H1 (cell line): Measurements from ENCODE around the gene GRID1. TPM values are rescaled to one million over a fixed set of nuclear protein-coding genes. Genes with fewer than 3 reads are reported as not detected.

Source experiments
- CTCF ChIA-PET: fragments of 300-600 bp; sonication (Branson Sonifier 250); formaldehyde crosslinking; loops from one replicate; lab custom pipeline; 2021; ENCODE audit not compliant: partially characterized antibody; lab: Charles Lee
- POLR2A ChIA-PET: fragments of 300-600 bp; sonication (Branson Sonifier 250); formaldehyde crosslinking; loops from one replicate; lab custom pipeline; 2021; ENCODE audit warnings: inconsistent platforms; ENCODE audit not compliant: partially characterized antibody; lab: Charles Lee
- DNase-seq, 2 experiments: peaks; one replicate each; pipeline versions ENCODE4 v3.0.0 to v3.0.0-alpha.2; 2010 to 2022; ENCODE audit warnings: low spot score in 2 of 2, low read depth in 1 of 2, mixed read lengths in 1 of 2
- FAIRE-seq: peaks from 2 replicates; lab custom pipeline; 2011; peaks lifted over from hg19 to GRCh38; lab: Jason Lieb, UNC
- H2AFZ ChIP-seq: 2 replicates; pipeline ENCODE4 v1.8.1; 2012; ENCODE audit warnings: low read length, inconsistent platforms
- H2AK5ac ChIP-seq: 2 replicates; pipeline ENCODE4 v1.6.1; 2013; ENCODE audit warnings: low read depth, low read length
- H2BK120ac ChIP-seq: replicated peaks from 2 replicates; pipeline ENCODE3; 2013; ENCODE audit warnings: low read depth, low read length, inconsistent platforms
- H2BK12ac ChIP-seq: 2 replicates; pipeline ENCODE4 v1.6.1; 2013; ENCODE audit warnings: low read depth, low read length
- H2BK15ac ChIP-seq: 2 replicates; pipeline ENCODE4 v1.6.1; 2013; ENCODE audit warnings: low read length
- H2BK20ac ChIP-seq: 2 replicates; pipeline ENCODE4 v1.6.1; 2013; ENCODE audit warnings: low read length
- H2BK5ac ChIP-seq: 2 replicates; pipeline ENCODE4 v1.6.1; 2013; ENCODE audit warnings: low read depth, low read length
- H3K14ac ChIP-seq: 2 replicates; pipeline ENCODE4 v1.6.1; 2013; ENCODE audit warnings: inconsistent platforms; ENCODE audit not compliant: insufficient read length
- H3K18ac ChIP-seq: 2 replicates; pipeline ENCODE4 v1.6.1; 2013; ENCODE audit warnings: low read length; ENCODE audit errors: extremely low read depth
- H3K23ac ChIP-seq: 2 replicates; pipeline ENCODE4 v1.6.1; 2013; ENCODE audit warnings: inconsistent platforms; ENCODE audit not compliant: insufficient read length
- H3K23me2 ChIP-seq: 2 replicates; pipeline ENCODE4 v1.6.1; 2013; ENCODE audit warnings: low read depth, low read length
- H3K27ac ChIP-seq: 2 replicates; pipeline ENCODE4 v1.6.1; 2011; ENCODE audit warnings: low read depth, low read length, inconsistent platforms
- H3K27me3 ChIP-seq, 4 experiments: replicated peaks in 1 of 4; 1 replicate in 1 of 4; 2 replicates in 3 of 4; pipeline versions ENCODE4 v1.6.1 to v1.8.1; 2011 to 2013; ENCODE audit warnings: low read length in 3 of 4, mild to moderate bottlenecking in 3 of 4, inconsistent platforms in 2 of 4, mixed read lengths in 2 of 4, moderate library complexity in 1 of 4; ENCODE audit not compliant: control insufficient read depth in 3 of 4, insufficient read depth in 3 of 4; ENCODE audit errors: extremely low read depth in 1 of 4
- H3K36me3 ChIP-seq, 4 experiments: 2 replicates each; pipeline versions ENCODE4 v1.6.1 to v1.8.1; 2011 to 2013; ENCODE audit warnings: mild to moderate bottlenecking in 4 of 4, low read length in 3 of 4, moderate library complexity in 2 of 4, control low read depth in 1 of 4, inconsistent platforms in 1 of 4; ENCODE audit not compliant: insufficient read depth in 4 of 4, control insufficient read depth in 2 of 4
- H3K4ac ChIP-seq: replicated peaks from 2 replicates; pipeline ENCODE3; 2013; ENCODE audit warnings: low read length, low read depth, mixed read lengths, inconsistent platforms; ENCODE audit not compliant: insufficient read length
- H3K4me1 ChIP-seq, 4 experiments: replicated peaks in 1 of 4; 1 replicate in 1 of 4; 2 replicates in 3 of 4; pipeline versions ENCODE4 v1.6.1 to v1.8.1; 2011 to 2013; ENCODE audit warnings: low read length in 3 of 4, inconsistent platforms in 2 of 4, mixed read lengths in 1 of 4; ENCODE audit not compliant: insufficient read depth in 4 of 4, control insufficient read depth in 3 of 4
- H3K4me2 ChIP-seq, 2 experiments: 2 replicates each; pipeline versions ENCODE4 v1.6.1 to v1.8.1; 2011 to 2013; ENCODE audit warnings: low read depth in 2 of 2, low read length in 2 of 2, control low read depth in 1 of 2, inconsistent platforms in 1 of 2, mild to moderate bottlenecking in 1 of 2; ENCODE audit not compliant: insufficient read depth in 1 of 2
- H3K4me3 ChIP-seq, 4 experiments: fragments of 200-600, 300-600 bp in 1 of 4; sonication (generic), shearing (Covaris generic), sonication (Bioruptor Twin) in 1 of 4; 2 replicates each; pipeline versions ENCODE4 v1.5.1 to v1.8.1; 2011 to 2016; ENCODE audit warnings: low read length in 4 of 4, low read depth in 3 of 4, control low read depth in 2 of 4, inconsistent platforms in 2 of 4, mild to moderate bottlenecking in 2 of 4, mixed read lengths in 1 of 4, moderate library complexity in 1 of 4; ENCODE audit not compliant: insufficient read depth in 2 of 4; ENCODE audit errors: extremely low read depth in 1 of 4
- H3K56ac ChIP-seq: replicated peaks from 2 replicates; pipeline ENCODE3; 2013; ENCODE audit warnings: low read depth, mild to moderate bottlenecking, mixed read lengths, low read length, inconsistent platforms; ENCODE audit not compliant: insufficient read length
- H3K79me1 ChIP-seq: 2 replicates; pipeline ENCODE4 v1.6.1; 2013; ENCODE audit warnings: low read depth, low read length, control low read depth
- H3K79me2 ChIP-seq, 2 experiments: 2 replicates each; pipeline versions ENCODE4 v1.6.1 to v1.8.1; 2012 to 2013; ENCODE audit warnings: low read length in 2 of 2, mild to moderate bottlenecking in 2 of 2, inconsistent platforms in 1 of 2; ENCODE audit not compliant: insufficient read depth in 2 of 2, control insufficient read depth in 1 of 2
- H3K9ac ChIP-seq, 4 experiments: replicated peaks in 1 of 4; 1 replicate in 1 of 4; 2 replicates in 3 of 4; pipeline versions ENCODE4 v1.6.1 to v1.8.1; 2011 to 2013; ENCODE audit warnings: low read depth in 3 of 4, low read length in 3 of 4, control low read depth in 2 of 4, mild to moderate bottlenecking in 2 of 4, moderate library complexity in 2 of 4, inconsistent platforms in 1 of 4; ENCODE audit errors: extremely low read depth in 1 of 4
- H3K9me3 ChIP-seq, 2 experiments: 2 replicates each; pipeline versions ENCODE4 v1.6.1 to v1.8.1; 2012 to 2013; ENCODE audit warnings: mild to moderate bottlenecking in 2 of 2, moderate library complexity in 2 of 2, control low read depth in 1 of 2, inconsistent platforms in 1 of 2, low read depth in 1 of 2, low read length in 1 of 2, mixed read lengths in 1 of 2; ENCODE audit not compliant: insufficient read depth in 2 of 2
- H4K20me1 ChIP-seq, 2 experiments: replicated peaks in 1 of 2; 2 replicates each; pipeline versions ENCODE3 to v1.8.1; 2011 to 2013; ENCODE audit warnings: inconsistent platforms in 2 of 2, low read length in 2 of 2, mild to moderate bottlenecking in 1 of 2; ENCODE audit not compliant: insufficient read depth in 2 of 2, control insufficient read depth in 1 of 2
- H4K5ac ChIP-seq: 2 replicates; pipeline ENCODE4 v1.6.1; 2013; ENCODE audit warnings: low read length, low read depth, mixed read lengths, inconsistent platforms; ENCODE audit not compliant: insufficient read length
- H4K8ac ChIP-seq: 2 replicates; pipeline ENCODE4 v1.8.0; 2013; ENCODE audit warnings: mild to moderate bottlenecking, moderate library complexity, low read length, inconsistent platforms; ENCODE audit not compliant: insufficient read depth; ENCODE audit errors: extremely low read depth
- H4K91ac ChIP-seq: replicated peaks from 2 replicates; pipeline ENCODE3; 2013; ENCODE audit warnings: low read length, mixed read lengths, inconsistent platforms; ENCODE audit not compliant: insufficient read length
- CREB1 ChIP-seq: IDR thresholded peaks from 2 replicates; pipeline ENCODE4 v1.6.1; 2012; ENCODE audit warnings: inconsistent platforms
- SIRT6 ChIP-seq: IDR thresholded peaks from one replicate; pipeline ENCODE4 v1.7.1; 2012; ENCODE audit warnings: low read length, inconsistent platforms
- WGBS, 2 experiments: shearing (Covaris generic) in 1 of 2; methylation state at CpG; one replicate each; pipeline versions ENCODE4 v1.1.6 to v1.1.7; 2013 to 2015; ENCODE audit warnings: low lambda C conversion rate in 2 of 2, mixed read lengths in 2 of 2, inconsistent platforms in 1 of 2, low coverage in 1 of 2, missing lambda C conversion rate in 1 of 2; ENCODE audit not compliant: insufficient replicate concordance in 2 of 2, insufficient coverage in 1 of 2, insufficient read length in 1 of 2; ENCODE audit errors: extremely low coverage in 1 of 2, missing lambda C conversion rate in 1 of 2; 5-methylcytosine and 5-hydroxymethylcytosine counted together
- polyA plus RNA-seq, 7 experiments: library from polyadenylated mRNA; depleted of rRNA in 3 of 7; stranded (reverse) in 5 of 7; unstranded in 2 of 7; fragments of >200 nt in 5 of 7; fragments of 200-250 nt in 2 of 7; gene quantifications; 1 replicate in 5 of 7; 2 replicates in 1 of 7; 4 replicates in 1 of 7; pipeline versions ENCODE4 v1.2.1 to v1.2.3, GENCODE V29; 2011 to 2013; ENCODE audit warnings: missing spikeins in 2 of 7, mixed read lengths in 2 of 7
- total RNA-seq: library from RNA; stranded (reverse); fragmentation: NEBNext Ultra II Directional; extraction: Animal tissue kit (Norgen Biotek cat#: 25700); gene quantifications from 2 replicates; pipeline ENCODE4 v1.2.1, GENCODE V29; 2021

Gene GRID1
- total and polyA plus RNA-seq, 2 of the 8 experiments (the other 6 are each of a cell fraction or from before 2014, with no cell fraction given): 0.22 to 0.30 TPM

DNA sequence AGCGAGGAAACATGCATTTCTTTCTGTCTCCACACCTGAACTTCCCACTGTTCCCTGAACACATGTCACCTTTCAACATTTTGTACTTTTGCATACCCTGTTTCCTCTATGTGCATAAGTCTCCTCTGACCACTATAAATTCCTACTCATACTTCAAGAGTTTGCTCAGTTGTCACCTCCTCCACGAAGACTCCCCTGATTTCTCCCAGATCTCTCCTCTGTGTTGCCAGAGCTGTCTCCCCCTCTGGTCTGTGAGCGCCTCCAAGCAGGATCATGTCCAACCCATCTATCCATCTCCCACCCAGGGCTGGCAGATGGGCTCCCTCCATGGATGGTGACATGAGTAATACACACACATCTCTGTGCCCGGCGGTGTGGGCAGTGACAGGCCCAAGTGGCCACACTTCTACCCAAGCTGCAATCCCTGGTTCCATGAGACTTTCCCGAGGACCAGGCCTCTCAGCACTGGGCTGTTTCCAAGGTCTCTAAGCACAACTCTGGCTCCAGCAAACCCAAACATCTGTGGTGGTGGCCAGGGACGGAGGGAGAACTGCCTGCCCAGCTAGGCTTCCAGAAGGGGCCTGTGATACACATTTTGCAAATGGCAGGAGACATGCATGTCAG is 135.9 kb downstream of the GRID1 start:
- 84% methylated on average over 7 of the region's 7 CpGs; no CpG with 5 or more reads in 1 of the 2 experiments for WGBS, 2 experiments
- Histone ChIP-seq H3K9ac (no peak overlapping the region; a peak in 1 of 7 replicates), H2BK15ac (no peak overlapping the region), H3K79me1 (no peaks in the 10 kb centered on the region), H2BK20ac (no peak overlapping the region), H3K18ac (no peak overlapping the region), H3K4me2 (no peak overlapping the region), H2AFZ (no peak overlapping the region), H3K23ac (no peak overlapping the region), H3K27me3 (no peaks in the 10 kb centered on the region), H2BK5ac (no peak overlapping the region), H2BK12ac (no peak overlapping the region; the same call in 1 of the 2 replicates), H3K4ac (no peak overlapping the region), H3K56ac (no peak overlapping the region), H4K8ac (no peak overlapping the region), H3K79me2 (no peaks in the 10 kb centered on the region), H3K4me3 (no peak overlapping the region), H2AK5ac (no peak overlapping the region), H3K4me1 (peaks cover 0 to 23% (median 16%) of the 10 kb centered on the region in 4 experiments; a peak in 6 of 7 replicates), H3K9me3 (no peaks in the 10 kb centered on the region), H4K5ac (no peak overlapping the region), H3K36me3 (no peaks in the 10 kb centered on the region), H3K14ac (no peak overlapping the region), H2BK120ac (no peak overlapping the region), H4K20me1 (no peaks in the 10 kb centered on the region), H3K23me2 (peaks cover 4% of the 10 kb centered on the region; the same call in 1 of the 2 replicates), H3K27ac (no peak overlapping the region), H4K91ac (no peak overlapping the region)
- DNase-seq: no peak
- ChIA-PET CTCF (no interaction called here), POLR2A (no interaction called here)
- no peak for FAIRE-seq
- TF ChIP-seq SIRT6 (no peak), CREB1 (no peak)
